Myocyte (in vitro differentiated cells): Measurements from ENCODE around the gene OR52N4. TPM values are rescaled to one million over a fixed set of nuclear protein-coding genes. Genes with fewer than 3 reads are reported as not detected.
"Not testable (repeated sequence)": the region's sequence is repeated elsewhere in the genome, so short reads cannot be mapped to it uniquely, and the experiment has no call there.

ENCODE experiments used
- DNase-seq: peaks from one replicate; pipeline ENCODE4 v3.0.0-alpha.2; 2012; ENCODE audit warnings: low read depth
- polyA plus RNA-seq: library from polyadenylated mRNA; unstranded; fragments of >200 nt; gene quantifications from one replicate; pipeline ENCODE4 v1.2.1, GENCODE V29; 2012; ENCODE audit warnings: missing spikeins
- total RNA-seq: library from RNA; depleted of rRNA; stranded (reverse); fragments of >200 nt; gene quantifications from 2 replicates; pipeline ENCODE4 v1.2.3, GENCODE V29; 2014

Gene OR52N4
- not detected in 2 replicates for total RNA-seq
- polyA plus RNA-seq, result 0.06 TPM

- no peak for DNase-seq
Measured at GRCh38 chr11:5753943-5754342, at the start of gene OR52N4. Gene OR52N4 (plus strand): TSS chr11:5754243. CDS start chr11:5754741, 498 bp downstream.

DNA sequence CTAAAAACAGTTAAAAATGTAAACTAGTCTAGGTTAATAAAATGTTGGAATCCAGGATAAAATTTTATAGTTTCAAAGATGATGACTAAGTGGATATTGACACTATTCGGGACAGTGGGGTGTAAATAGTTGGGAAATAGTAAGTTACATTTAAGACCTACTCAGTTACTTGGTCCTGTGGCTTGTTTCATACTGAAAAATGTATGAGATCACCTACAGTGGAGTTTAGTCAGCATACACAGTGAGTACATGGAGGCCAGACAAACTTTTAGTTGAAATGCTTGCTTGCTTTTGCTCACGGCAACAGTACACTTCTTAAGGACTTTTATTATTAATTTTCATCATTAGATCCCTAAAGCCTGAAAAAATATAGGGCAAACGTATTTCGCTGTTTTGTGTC lies 48.4 kb upstream of the OR52N4 start:
- DNase-seq, result no peak

- no peak for DNase-seq
Measured at GRCh38 chr11:5712507-5712906, 41.5 kb upstream of the OR52N4 start.

GRCh38 chr11:5713695-5714094 lies 40.3 kb upstream of the OR52N4 start:
- DNase-seq, result no peak

GRCh38 chr11:5716518-5716917 lies 37.5 kb upstream of the OR52N4 start:
- DNase-seq, result not testable (repeated sequence)

DNA sequence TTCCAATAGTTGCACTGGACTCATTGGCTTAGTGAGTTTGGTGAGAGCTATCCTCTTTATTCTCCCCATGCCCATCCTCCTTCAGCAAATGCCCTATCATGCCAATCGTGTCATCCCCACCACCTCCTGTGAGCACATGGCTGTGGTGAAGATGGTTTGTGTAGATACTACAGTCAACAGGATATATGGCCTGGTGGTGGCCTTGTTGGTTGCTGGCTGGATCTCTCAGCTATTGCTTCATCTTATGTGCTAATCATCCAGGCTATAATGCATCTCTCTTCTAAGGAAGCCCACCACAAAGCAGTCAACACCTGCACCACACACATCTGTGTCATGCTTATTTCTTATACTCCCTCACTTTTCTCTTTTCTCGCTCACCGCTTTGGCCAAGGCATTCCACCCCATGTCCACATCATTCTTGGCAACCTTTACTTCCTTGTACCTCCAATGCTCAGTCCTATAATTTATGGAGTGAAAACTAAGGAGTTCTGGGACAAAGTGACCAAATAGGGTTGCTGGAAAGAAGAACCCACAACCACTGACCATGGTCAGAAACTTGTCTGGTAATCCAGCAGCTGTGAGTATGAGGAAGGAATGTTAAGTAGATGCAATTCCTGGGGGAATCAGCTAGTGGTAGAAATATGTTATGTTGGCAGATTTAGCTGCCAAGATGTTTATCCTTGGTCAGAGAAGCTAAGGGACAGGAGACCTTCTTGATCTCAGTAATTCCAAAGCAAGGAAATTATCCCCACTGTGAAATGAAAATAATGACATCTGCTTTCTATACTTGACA lies 34.1 kb upstream of the OR52N4 start:
- peak; percentile 76 for DNase-seq

DNA sequence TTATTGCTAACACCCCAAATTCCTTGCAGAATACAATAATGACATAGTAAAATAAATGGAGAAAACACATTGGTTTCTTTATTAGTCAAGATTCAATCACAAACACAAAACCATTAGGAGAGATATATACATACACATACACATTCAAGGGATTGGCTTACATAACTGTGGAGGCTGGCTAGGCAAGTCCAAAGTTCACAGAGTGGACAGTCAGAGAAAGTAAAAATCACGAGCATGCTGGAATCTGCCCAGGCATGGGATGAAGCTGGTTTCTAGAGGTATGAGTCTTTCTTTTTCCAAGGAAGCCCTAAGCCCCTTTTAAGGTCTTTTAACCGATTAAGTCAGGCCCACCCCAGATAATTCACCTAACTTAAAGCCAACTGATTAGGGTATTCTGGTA lies 31.4 kb upstream of the OR52N4 start:
- no peak for DNase-seq

GRCh38 chr11:5726351-5726750 lies 27.7 kb upstream of the OR52N4 start:
- peak; percentile 73 for DNase-seq

DNA sequence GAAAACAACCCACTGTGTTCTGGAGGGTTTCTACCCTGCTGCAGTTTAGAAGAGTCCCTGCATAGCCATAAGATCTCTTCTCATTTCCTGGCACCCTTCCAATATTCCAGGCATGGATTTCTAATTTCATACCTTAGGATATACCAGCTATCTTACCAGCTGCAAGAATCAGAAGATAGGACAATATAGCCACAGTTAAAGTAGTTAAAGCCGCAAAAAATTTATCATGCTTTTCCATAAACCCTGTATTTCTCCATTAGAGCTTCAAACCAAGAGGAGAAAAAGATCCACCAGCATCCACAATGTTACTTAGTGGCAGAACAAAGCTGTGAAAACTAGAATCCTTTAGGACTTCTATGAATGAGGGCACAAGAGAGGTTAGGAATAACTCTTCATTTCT lies 26.4 kb upstream of the OR52N4 start:
- no peak for DNase-seq

- no peak for DNase-seq
Measured at GRCh38 chr11:5736396-5736795, 17.6 kb upstream of the OR52N4 start, which contains the start of gene OR56B1. Gene OR56B1 (plus strand): TSS chr11:5736448. CDS start chr11:5736517, 69 bp downstream.

DNA sequence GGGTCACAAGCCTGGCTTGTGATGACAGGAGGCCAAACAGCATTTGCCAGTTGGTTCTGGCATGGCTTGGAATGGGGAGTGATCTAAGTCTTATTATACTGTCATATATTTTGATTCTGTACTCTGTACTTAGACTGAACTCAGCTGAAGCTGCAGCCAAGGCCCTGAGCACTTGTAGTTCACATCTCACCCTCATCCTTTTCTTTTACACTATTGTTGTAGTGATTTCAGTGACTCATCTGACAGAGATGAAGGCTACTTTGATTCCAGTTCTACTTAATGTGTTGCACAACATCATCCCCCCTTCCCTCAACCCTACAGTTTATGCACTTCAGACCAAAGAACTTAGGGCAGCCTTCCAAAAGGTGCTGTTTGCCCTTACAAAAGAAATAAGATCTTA lies 17.0 kb upstream of the OR52N4 start:
- peak; percentile 40 for DNase-seq

GRCh38 chr11:5737670-5738392 lies 16.2 kb upstream of the OR52N4 start:
- no peak for DNase-seq

- no peak for DNase-seq
Measured at GRCh38 chr11:5738431-5738830, 15.6 kb upstream of the OR52N4 start.

- DNase-seq, result no peak
Measured at GRCh38 chr11:5746614-5747013, 7.4 kb upstream of the OR52N4 start.

- no peak for DNase-seq
Measured at GRCh38 chr11:5749836-5750235, 4.2 kb upstream of the OR52N4 start.

DNA sequence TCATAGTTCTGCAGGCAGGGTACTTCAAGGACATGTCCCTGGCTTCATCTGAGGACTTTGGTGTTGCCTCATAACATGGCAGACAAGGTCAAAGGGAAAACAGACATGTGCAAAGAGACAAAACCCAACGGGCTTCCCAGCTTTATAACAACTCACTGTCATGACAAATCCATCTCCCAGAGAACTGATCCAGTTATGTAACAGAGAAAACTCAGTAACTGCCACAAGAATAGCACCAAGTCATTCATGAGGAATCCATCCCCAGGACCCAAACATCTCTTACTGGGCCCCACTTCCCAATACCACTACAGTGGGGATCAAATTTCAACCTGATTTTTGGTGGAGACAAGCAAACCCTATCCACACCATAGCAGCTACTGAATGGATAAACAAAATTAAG lies 13.0 kb downstream of the OR52N4 start:
- DNase-seq, result peak; percentile 2

- no peak for DNase-seq
Measured at GRCh38 chr11:5783255-5783654, 29.2 kb downstream of the OR52N4 start, which contains the start of gene OR52N5. Gene OR52N5 (minus strand): TSS chr11:5783355. CDS start chr11:5778634, 4,721 bp downstream.

GRCh38 chr11:5791165-5791564 lies 37.1 kb downstream of the OR52N4 start, which contains the start of gene OR52N1:
Gene OR52N1 (minus strand): TSS chr11:5791265. CDS start chr11:5788816, 2,449 bp downstream.
- no peak for DNase-seq

DNA sequence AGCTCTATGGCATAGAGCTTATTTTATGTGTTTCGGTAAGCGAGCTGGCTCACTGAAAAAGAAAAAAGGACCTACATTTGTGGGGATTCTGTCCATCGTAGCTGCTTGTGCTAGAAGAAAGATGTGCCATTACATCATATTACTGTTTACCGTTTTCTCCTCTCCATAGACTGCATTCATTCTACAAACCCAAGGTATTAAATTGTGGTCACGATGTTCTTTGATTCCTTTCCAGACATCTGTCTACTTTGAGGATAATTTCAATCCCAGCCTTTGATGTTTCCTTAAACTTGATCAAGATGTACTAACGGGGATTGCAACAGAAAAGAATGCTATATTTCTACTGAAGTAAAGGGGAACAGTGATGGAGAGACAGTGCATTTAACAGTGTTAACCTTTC lies 42.5 kb downstream of the OR52N4 start:
- DNase-seq, result no peak

- no peak for DNase-seq
Measured at GRCh38 chr11:5803982-5804381, 49.9 kb downstream of the OR52N4 start.
